Adrenal gland (tissue), 12 donors: ENCODE results near the gene CYP8B1. TPM values are rescaled to one million over a fixed set of nuclear protein-coding genes. Genes with fewer than 3 reads are reported as not detected.
A peak's percentile ranks its signal among the peaks of the same experiment; 100 is the strongest.

Experiments
- DNase-seq, 7 donors: peaks; one replicate each; pipeline ENCODE4 v3.0.0-alpha.2; 2019 to 2020
- H3K27ac ChIP-seq, 5 donors: fragments of 200-600 bp; sonication (generic) in 4 of 5; 1 replicate in 3 of 5; 2 replicates in 2 of 5; pipeline versions ENCODE4 v1.5.1 to v1.8.0; 2016 to 2020; ENCODE audit warnings: mild to moderate bottlenecking in 1 of 5
- H3K27me3 ChIP-seq: fragments of 200-600 bp; 2 replicates; pipeline ENCODE4 v1.8.0; 2021
- H3K36me3 ChIP-seq, 2 donors: fragments of 200-600 bp; replicated peaks in 1 of 2; 1 replicate in 1 of 2; 2 replicates in 1 of 2; pipeline versions ENCODE4 v1.5.1 to v1.8.0; 2018 to 2022
- H3K4me1 ChIP-seq, 2 donors: fragments of 200-600 bp; replicated peaks in 1 of 2; 1 replicate in 1 of 2; 2 replicates in 1 of 2; pipeline versions ENCODE4 v1.5.1 to v1.8.0; 2018 to 2021
- H3K4me3 ChIP-seq, 4 donors: fragments of 200-600 bp; sonication (generic) in 3 of 4; one replicate each; pipeline ENCODE4 v1.5.1; 2016 to 2018
- H3K9me3 ChIP-seq, 3 donors: fragments of 200-600 bp; sonication (generic) in 1 of 3; replicated peaks in 1 of 3; 1 replicate in 2 of 3; 2 replicates in 1 of 3; pipeline versions ENCODE4 v1.5.1 to v1.8.0; 2016 to 2021
- CTCF ChIP-seq, 6 experiments: fragments of 450-650 bp in 4 of 6; fragments of 200-600 bp in 2 of 6; sonication (generic) in 1 of 6; IDR thresholded peaks; 1 replicate in 5 of 6; 2 replicates in 1 of 6; pipeline versions ENCODE4 v1.5.1 to v1.8.0; 2016 to 2021; ENCODE audit warnings: antibody characterized with exemption in 6 of 6, mild to moderate bottlenecking in 2 of 6, moderate library complexity in 1 of 6
- POLR2A ChIP-seq, 2 donors: fragments of 450-650 bp; IDR thresholded peaks; one replicate each; pipeline ENCODE4 v1.6.1; 2017; ENCODE audit warnings: antibody characterized with exemption in 2 of 2, mild to moderate bottlenecking in 2 of 2, moderate library complexity in 1 of 2
- WGBS, 4 donors: extraction: QIAGEN DNeasy Blood & Tissue Kit in 2 of 4; methylation state at CpG; one replicate each; pipeline versions ENCODE4 v1.1.5 to v1.1.7; 2013 to 2017; 5-methylcytosine and 5-hydroxymethylcytosine counted together
- intact Hi-C, 2 donors: fragments of 100-400 bp; cut with DNase I; formaldehyde crosslinking; loops; one replicate each; pipeline versions ENCODE4 v1.14.1 to v1.15.0; 2022 to 2023
- polyA plus RNA-seq, 3 donors: library from polyadenylated mRNA; stranded (reverse); fragments of 200-250 nt in 2 of 3; fragments of 350-450 nt in 1 of 3; fragmentation: Illumina TruSeq in 1 of 3; extraction: RNeasy Lipid Tissue Mini Kit (QIAGEN cat#74804) in 1 of 3; gene quantifications; one replicate each; pipeline ENCODE4 v1.2.3, GENCODE V29; 2013 to 2014
- total RNA-seq, 9 donors: library from RNA; depleted of rRNA in 4 of 9; stranded (reverse); fragments of >200 nt in 4 of 9; fragments of 120-200 nt in 1 of 9; fragmentation: NEBNext Ultra II Directional in 1 of 9; extraction: Animal tissue kit (Norgen Biotek cat#: 25700) in 1 of 9; gene quantifications; one replicate each; pipeline versions ENCODE4 v1.1.0 to v1.2.4, GENCODE V29; 2013 to 2023
- donor health status: healthy with polysubstance abuse.
- donor health status: Bipolar disorder and iron deficiency.
- donor health status: DM: yes; HTN: yes; CAD: no.
- donor health status: DM: no; HTN: no; CAD: no.
- donor health status: DM: no; HTN: no; CAD: no.
- donor health status: DM: yes; HTN: yes; CAD: no.

CYP8B1 gene
- total and polyA plus RNA-seq, 12 donors, result 0.04 to 0.08 (median 0.07) TPM; not detected in 9

- 61 to 74% (median 65%) methylated on average over 4 of the region's 4 CpGs for WGBS, 4 donors
- peak overlapping the region in 3 of 5 donors; percentile 28 to 85 (median 74) for H3K27ac ChIP-seq
- H3K4me3 ChIP-seq, result no peak overlapping the region
- no peaks in the 10 kb centered on the region for H3K9me3 ChIP-seq
- no peaks in the 10 kb centered on the region for H3K36me3 ChIP-seq
- intact Hi-C loops, result no loop called here
- peaks cover 7 to 41% of the 10 kb centered on the region in 2 donors for H3K4me1 ChIP-seq
- TF ChIP-seq CTCF (IDR thresholded peaks at IDR 0.05), result no peak
- no peak for TF ChIP-seq POLR2A (IDR thresholded peaks at IDR 0.05)
- H3K27me3 ChIP-seq, result no peaks in the 10 kb centered on the region
- DNase-seq, result no peak
Observed at GRCh38 chr3:42847731-42848130, 27.9 kb downstream of the CYP8B1 start.

- H3K27me3 ChIP-seq, result no peaks in the 10 kb centered on the region
- peaks cover 7 to 34% of the 10 kb centered on the region in 2 donors for H3K4me1 ChIP-seq
- DNase-seq, result peak; percentile 35 to 73 (median 50)
- peak overlapping the region; percentile 20 to 85 (median 28) for H3K27ac ChIP-seq
- TF ChIP-seq CTCF (IDR thresholded peaks at IDR 0.05), result no peak
- no peak for TF ChIP-seq POLR2A (IDR thresholded peaks at IDR 0.05)
- WGBS, 4 donors, result 43 to 52% (median 49%) methylated on average over 5 of the region's 5 CpGs
- H3K4me3 ChIP-seq, result no peak overlapping the region
- intact Hi-C loops, result no loop called here
- H3K36me3 ChIP-seq, result no peaks in the 10 kb centered on the region
- H3K9me3 ChIP-seq, result no peaks in the 10 kb centered on the region
Observed at GRCh38 chr3:42846685-42847522, 28.8 kb downstream of the CYP8B1 start.

DNA sequence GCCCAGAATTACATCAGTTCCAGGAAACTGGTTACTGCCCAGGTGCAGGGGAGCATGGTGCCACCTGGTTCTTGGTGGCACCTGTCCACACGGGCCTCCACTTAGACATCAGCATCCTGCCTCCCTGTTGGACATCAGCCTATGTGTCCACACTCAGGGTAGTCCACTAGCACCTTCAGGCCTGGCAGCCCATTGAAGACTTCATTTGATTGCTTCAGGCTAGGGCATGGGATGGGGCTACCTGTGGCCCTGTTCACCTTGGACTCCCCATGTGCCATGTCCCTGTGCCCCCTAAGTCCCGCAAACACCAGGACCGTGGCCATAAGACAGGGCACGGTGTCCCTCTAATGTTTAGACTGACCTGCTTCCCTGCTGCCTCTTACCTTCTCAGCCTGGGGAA is 30.9 kb downstream of the CYP8B1 start:
- H3K27ac ChIP-seq, result peak overlapping the region in 3 of 5 donors; percentile 49 to 92 (median 74)
- intact Hi-C loops, result no loop called here

GRCh38 chr3:42844412-42844713 is 31.3 kb downstream of the CYP8B1 start:
- peak overlapping the region in 4 of 5 donors; percentile 33 to 92 (median 62) for H3K27ac ChIP-seq
- H3K36me3 ChIP-seq, result no peaks in the 10 kb centered on the region
- H3K27me3 ChIP-seq, result no peaks in the 10 kb centered on the region
- no peaks in the 10 kb centered on the region for H3K9me3 ChIP-seq
- peaks cover 7 to 34% of the 10 kb centered on the region in 2 donors for H3K4me1 ChIP-seq
- H3K4me3 ChIP-seq, result no peak overlapping the region
- intact Hi-C loops, result no loop called here
- TF ChIP-seq CTCF (IDR thresholded peaks at IDR 0.05) (no peak), POLR2A (IDR thresholded peaks at IDR 0.05) (no peak)
- WGBS, 4 donors, result 83 to 87% (median 85%) methylated on average over 1 of the region's 1 CpG; no CpG with 5 or more reads in 1 of the 4 donors
- DNase-seq, result no peak

More for the DNA sequence above, 30.9 kb downstream of the CYP8B1 start:
- Histone ChIP-seq H3K4me3 (no peak overlapping the region), H3K4me1 (peaks cover 7 to 34% of the 10 kb centered on the region in 2 donors), H3K27me3 (no peaks in the 10 kb centered on the region), H3K36me3 (no peaks in the 10 kb centered on the region), H3K9me3 (no peaks in the 10 kb centered on the region)
- DNase-seq, result no peak
- 82 to 100% (median 89%) methylated on average over 4 of the region's 4 CpGs for WGBS, 4 donors
- TF ChIP-seq CTCF (IDR thresholded peaks at IDR 0.05) (no peak), POLR2A (IDR thresholded peaks at IDR 0.05) (no peak)
